Dedifferentiated amniotic fluid mesenchymal stem cell (primary cell): ENCODE measurements around the gene ARMC9.
A peak's percentile ranks its signal among the peaks of the same experiment; 100 is the strongest.
"Not testable (repeated sequence)": the region's sequence is repeated elsewhere in the genome, so short reads cannot be mapped to it uniquely, and the experiment has no call there.

Experiments
- DNase-seq: peaks from one replicate; pipeline ENCODE4 v3.0.0-alpha.2; 2016; ENCODE audit errors: extremely low spot score

Gene ARMC9

GRCh38 chr2:231198291-231199173 is at the start of gene ARMC9:
Gene ARMC9, plus strand, starts transcription at chr2:231198631. Its CDS starts 7,608 bp downstream, at chr2:231206239.
- peak; percentile 49 for DNase-seq

DNA sequence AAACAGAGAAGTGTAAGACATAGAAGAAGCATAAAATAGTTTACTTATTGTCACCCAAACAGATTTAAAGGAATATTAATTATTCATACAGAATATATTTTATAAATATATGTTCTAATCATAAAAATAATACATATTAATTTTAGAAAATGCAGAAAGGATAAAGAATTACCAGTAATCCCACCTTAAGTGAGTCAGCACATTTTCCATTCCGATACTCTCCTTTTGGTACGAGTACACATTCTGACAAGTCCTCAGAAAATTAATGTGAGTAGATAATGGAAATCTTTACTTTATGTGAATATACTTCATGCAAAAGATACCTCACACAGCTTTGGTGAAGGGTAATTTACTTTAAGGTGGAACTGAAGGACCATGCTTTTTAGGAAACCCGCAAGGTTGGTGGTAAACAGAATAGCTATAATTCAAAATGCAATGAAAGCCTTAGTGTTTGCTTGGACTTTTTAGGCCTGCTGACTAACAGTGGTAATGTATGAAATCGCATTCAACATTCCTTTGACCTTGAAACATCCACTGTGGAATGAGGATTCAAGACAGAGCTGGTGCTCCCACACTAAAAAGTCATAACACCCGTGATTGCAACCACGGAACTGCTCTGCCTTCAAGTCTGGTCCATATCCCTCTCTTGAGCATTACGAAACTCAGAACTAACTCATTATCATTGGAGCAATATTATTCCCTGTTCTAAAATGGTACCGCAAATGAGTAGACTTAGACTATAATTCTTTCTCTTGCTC is 45.5 kb upstream of the ARMC9 start:
- peak; percentile 47 for DNase-seq

GRCh38 chr2:231159306-231159705 is 39.1 kb upstream of the ARMC9 start:
- DNase-seq = no peak

GRCh38 chr2:231160701-231161100 is 37.7 kb upstream of the ARMC9 start:
- no peak for DNase-seq

GRCh38 chr2:231161252-231161839 is 37.1 kb upstream of the ARMC9 start:
- no peak for DNase-seq

DNA sequence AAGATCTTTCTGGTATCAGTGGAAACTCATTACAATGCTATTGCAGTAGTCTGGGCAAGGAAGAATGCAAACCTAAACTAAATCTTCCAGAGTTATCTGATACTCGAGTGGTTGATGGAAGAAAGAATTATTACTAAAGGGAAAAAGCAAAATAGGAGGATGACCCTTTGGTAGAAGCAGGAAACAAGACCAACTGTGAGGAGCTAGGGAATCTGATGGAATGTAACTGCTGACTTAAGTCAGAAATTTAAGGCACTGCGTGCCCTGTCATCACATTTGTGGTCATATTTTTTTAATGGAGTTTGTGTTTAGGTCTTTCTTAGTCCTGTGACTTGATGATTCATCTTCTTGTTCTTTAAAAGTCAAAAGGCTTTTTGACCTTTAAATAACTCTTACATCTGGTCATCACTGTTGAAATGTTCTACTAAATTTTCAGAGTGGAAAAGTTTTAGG is 36.5 kb upstream of the ARMC9 start:
- DNase-seq = peak; percentile 96

DNA sequence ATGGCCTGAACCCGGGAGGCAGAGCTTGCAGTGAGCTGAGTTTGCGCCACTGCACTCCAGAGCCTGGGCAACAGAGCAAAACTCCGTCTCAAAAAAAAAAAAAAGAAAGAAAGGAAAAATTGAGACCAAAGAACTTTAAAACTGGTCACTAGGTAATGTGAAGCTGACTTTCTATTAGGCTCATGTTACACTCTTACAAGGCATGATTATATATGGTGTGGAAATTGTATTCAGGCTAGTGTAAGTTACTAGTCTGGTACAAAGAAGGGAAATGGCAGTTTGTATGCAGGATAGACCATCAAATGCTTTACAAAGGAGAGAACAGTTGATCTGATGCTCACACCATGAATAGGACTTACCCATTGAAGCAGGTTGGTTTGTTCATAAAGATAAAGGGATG is 35.4 kb upstream of the ARMC9 start:
- no peak for DNase-seq

GRCh38 chr2:231163414-231164095 is 34.9 kb upstream of the ARMC9 start:
- no peak for DNase-seq

GRCh38 chr2:231167745-231168459 is 30.5 kb upstream of the ARMC9 start:
- DNase-seq = no peak

DNA sequence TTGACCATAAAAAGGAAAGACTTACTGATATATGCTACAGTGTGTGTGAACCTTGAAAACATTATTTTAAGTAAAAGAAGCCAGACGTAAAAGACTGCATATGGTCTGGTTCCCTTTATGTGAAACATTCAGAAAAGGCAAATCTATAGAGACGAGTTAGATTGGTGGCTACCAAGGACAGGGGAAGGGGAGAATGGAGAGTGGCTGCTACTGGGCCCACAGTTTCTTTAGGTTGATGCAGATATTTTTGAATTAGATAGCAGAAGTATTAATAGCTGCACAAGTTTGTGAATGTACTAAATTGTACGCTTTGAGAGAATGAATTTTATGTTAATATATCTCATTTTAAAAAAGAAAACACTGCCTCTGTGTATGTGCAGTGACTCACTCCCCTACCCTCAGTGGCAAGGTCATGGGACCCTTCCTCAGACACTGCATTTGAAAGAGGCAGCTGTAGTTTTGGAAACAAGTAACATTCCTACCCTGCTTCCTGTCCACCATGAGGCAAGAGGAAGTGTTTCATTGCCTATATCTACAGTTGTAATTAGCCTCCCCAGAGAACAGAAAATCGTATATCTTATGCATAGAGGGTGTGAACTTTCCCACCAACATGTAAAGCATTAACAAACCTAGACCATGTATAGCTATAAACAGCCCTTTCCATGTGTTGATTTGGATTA is 29.8 kb upstream of the ARMC9 start:
- no peak for DNase-seq

DNA sequence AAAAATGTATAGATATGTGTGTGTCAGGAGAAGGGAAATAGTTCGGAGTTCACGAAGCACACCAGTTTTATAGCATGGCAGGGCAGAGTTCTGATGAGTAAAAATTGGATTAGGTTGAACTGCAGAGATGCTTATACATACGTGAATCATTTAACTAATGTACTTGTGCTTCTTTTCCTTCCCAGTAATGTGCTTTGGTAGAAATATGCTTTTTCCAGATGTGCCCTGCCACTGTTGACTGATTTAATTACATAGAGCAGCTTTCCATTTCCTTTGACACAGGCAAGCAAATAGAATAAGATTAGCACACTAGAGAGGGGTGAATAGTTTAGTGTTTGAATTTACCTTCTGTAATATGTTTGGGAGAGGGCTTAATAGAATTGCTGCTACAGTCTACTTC is 28.9 kb upstream of the ARMC9 start:
- no peak for DNase-seq

- DNase-seq = peak; percentile 76
Observed at GRCh38 chr2:231170055-231170454, 28.4 kb upstream of the ARMC9 start.

DNA sequence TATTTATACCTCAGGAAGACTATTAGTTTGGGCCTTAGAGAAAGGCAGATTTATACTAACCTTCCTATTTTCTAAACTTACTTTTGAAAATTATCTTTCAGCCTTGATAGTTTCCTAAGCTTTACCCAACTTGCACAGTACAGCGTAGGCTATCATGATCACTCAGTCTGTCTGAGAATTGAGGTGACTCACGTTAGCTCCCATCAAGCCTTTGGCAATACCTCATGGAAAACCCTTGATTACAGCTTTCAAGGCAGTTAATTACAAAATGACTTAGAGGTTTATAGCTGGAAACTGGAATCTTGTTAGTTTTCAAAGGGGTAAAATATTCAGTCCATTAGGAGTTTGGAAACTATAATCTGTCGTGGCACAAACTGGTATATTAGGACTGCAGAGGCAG is 26.4 kb upstream of the ARMC9 start:
- no peak for DNase-seq

DNA sequence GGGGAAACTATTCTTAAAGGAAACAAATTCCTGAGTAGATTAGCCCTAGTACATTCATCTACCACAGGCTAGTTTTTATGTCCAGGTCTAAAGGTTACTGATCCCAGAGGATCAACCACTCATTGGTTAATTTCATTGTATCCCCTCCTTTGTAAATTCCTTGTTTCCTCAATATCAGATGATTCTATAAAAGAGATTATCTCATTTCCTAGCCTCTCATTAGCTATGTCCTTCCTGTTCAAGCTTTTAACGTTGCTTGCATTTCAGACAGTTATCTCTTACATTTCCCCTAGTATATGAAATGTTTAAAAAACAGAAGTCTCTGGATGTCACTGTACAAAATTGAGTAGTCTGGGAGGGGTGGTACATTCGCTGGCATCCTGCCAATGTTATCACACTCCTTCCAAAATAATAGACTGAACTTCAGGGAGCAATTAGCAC is 24.2 kb upstream of the ARMC9 start:
- no peak for DNase-seq

DNA sequence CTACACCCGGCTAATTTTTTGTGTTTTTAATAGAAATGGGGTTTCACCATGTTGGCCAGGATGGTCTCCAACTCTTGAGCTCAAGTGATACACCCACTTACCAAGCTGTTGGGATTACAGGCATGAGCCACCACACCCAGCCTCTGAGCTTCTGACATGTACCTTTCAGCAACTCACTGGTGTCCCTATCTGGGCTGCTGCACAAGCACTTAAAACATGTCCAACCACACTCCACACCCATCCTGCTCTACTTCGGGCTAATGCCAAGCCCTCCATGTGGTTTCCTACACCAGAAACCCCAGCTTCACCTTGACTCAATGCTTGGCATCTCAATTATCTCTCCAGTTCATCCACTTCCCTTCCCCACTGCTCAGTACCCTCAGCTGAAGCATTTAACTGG is 22.4 kb upstream of the ARMC9 start:
- no peak for DNase-seq

DNA sequence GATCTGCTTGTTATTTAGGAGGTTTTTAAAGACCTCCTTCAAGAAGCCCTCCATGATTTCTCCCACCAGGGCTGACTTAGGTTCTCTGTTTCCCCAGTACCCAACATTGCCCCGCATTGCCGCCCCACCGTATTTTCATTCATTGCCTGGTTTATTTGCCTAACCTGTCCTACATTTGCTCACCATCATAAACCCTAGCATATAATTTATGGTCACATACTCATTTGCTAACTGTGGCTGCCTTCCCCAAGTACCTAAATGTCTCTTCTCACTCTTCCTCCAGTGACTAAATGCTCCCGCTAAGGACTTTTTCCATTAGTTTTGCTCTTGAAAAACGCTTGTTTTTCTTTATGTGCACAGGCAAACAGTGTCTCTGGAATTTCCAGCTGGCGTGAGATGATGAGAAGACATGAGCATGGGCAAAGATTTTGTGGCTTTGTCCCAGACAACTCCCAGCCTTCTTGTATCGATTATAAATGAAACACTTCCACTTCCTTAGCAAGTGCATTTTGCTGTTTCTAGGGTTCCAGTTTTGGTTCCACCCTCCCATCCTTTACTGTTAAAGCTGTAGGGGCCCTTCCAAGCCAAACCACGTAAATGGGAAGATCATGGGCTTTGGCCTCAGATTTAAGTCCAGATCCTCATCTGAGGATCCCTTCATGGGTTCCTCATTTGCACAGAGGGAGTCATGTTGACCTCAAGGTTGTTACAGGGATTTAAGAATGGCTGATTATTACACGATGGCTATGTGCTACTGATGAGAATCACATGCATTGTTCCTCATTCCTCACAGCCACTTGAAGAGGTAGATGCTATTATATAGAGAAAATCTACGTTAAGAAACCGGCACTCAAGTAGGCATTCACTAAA is 21.0 kb upstream of the ARMC9 start:
- no peak for DNase-seq

- not testable (repeated sequence) for DNase-seq
Observed at GRCh38 chr2:231178805-231179204, 19.6 kb upstream of the ARMC9 start.

GRCh38 chr2:231181860-231182512 is 16.4 kb upstream of the ARMC9 start:
- DNase-seq = no peak

DNA sequence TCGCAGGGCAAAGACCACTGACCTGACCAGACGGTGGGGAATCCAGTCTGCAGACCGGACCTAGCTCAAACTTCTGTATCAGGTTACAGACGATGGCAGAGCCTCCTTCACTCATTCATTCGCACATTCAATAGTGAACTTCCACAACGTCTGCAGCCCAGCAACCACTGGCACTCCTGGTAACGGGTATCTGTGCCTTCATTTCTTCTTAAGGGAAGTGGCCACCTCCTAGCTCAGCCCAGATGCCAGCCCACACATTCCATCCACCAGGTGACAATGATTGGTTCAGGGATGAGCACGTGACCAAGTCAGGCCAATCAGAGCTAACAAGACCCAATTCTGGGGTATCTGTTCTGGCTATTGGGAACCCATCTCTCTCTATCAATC is 15.9 kb upstream of the ARMC9 start:
- DNase-seq = no peak
